K562 (cell line): ENCODE measurements around the gene DYNC1H1. TPM values are rescaled to one million over a fixed set of nuclear protein-coding genes. Genes with fewer than 3 reads are reported as not detected.

Experiments used
- ATAC-seq: fragments of 200-7000 bp; cut with Tn5 transposase; 3 replicates; pipeline ENCODE4 v1.9.1; 2020; ENCODE audit warnings: moderate library complexity
- BruUV-seq: library from RNA; stranded (reverse); fragments of 400-500 nt; replicated peaks from 2 replicates; lab custom pipeline; 2021; lab: Mats Ljungman, UMichigan
- CTCF ChIA-PET: fragments of 300-600 bp; formaldehyde crosslinking; extraction: SDS; loops from one replicate; lab custom pipeline; 2021; ENCODE audit warnings: low intra/inter-chr PET ratio; lab: Yijun Ruan, JAX
- POLR2A ChIA-PET: fragments of 300-600, 350-650 bp; sonication (Branson Sonifier 250); formaldehyde crosslinking; extraction: SDS; loops from one replicate; lab custom pipeline; 2021; ENCODE audit warnings: antibody characterized with exemption, inconsistent platforms; lab: Yijun Ruan, JAX
- DNase-seq, 4 experiments: peaks; one replicate each; pipeline versions ENCODE4 v3.0.0 to v3.0.0-alpha.2; 2011 to 2018; ENCODE audit warnings: low spot score in 3 of 4, mixed read lengths in 3 of 4; ENCODE audit errors: extremely low read depth in 1 of 4
- FAIRE-seq: peaks from 2 replicates; lab custom pipeline; 2011; peaks lifted over from hg19 to GRCh38; lab: Jason Lieb, UNC
- H2AFZ ChIP-seq: 2 replicates; pipeline ENCODE4 v1.6.0; 2011; ENCODE audit warnings: low read depth, low read length, control low read depth, inconsistent platforms
- H3K27ac ChIP-seq: fragments of 200-600 bp; 3 replicates; pipeline ENCODE4 v1.8.0; 2011; ENCODE audit warnings: low read depth, mild to moderate bottlenecking, control low read depth, inconsistent platforms, low read length, moderate library complexity, mixed read lengths; ENCODE audit errors: extremely low read depth
- H3K27me3 ChIP-seq, 2 experiments: fragments of 300-600 bp in 1 of 2; 2 replicates in 1 of 2; 3 replicates in 1 of 2; pipeline versions ENCODE4 v1.6.0 to v1.8.0; 2011; ENCODE audit warnings: inconsistent platforms in 2 of 2, low read length in 2 of 2, mild to moderate bottlenecking in 1 of 2, mixed read lengths in 1 of 2, moderate library complexity in 1 of 2; ENCODE audit not compliant: control insufficient read depth in 2 of 2, insufficient read depth in 2 of 2
- H3K36me3 ChIP-seq: fragments of 300-600 bp; 3 replicates; pipeline ENCODE4 v1.8.0; 2011; ENCODE audit warnings: mild to moderate bottlenecking, low read length, inconsistent platforms; ENCODE audit not compliant: control insufficient read depth, insufficient read depth
- H3K4me1 ChIP-seq, 2 experiments: fragments of 200-600 bp in 1 of 2; replicated peaks in 1 of 2; 2 replicates in 1 of 2; 3 replicates in 1 of 2; pipeline versions ENCODE4 v1.5.1 to v1.8.0; 2011; ENCODE audit warnings: inconsistent platforms in 2 of 2, low read length in 2 of 2, mild to moderate bottlenecking in 1 of 2, mixed read lengths in 1 of 2, moderate library complexity in 1 of 2; ENCODE audit not compliant: control insufficient read depth in 2 of 2, insufficient read depth in 2 of 2
- H3K4me2 ChIP-seq: 2 replicates; pipeline ENCODE4 v1.6.1; 2011; ENCODE audit warnings: low read length, control low read depth, inconsistent platforms, mixed read lengths; ENCODE audit not compliant: insufficient read depth
- H3K4me3 ChIP-seq: fragments of 200-600 bp; sonication (generic), shearing (Covaris generic); 2 replicates; pipeline ENCODE4 v1.5.1; 2016; ENCODE audit warnings: control low read depth, inconsistent platforms
- H3K79me2 ChIP-seq: fragments of 200-600 bp; 3 replicates; pipeline ENCODE4 v1.8.0; 2011; ENCODE audit warnings: low read length, inconsistent platforms; ENCODE audit not compliant: control insufficient read depth, insufficient read depth
- H3K9ac ChIP-seq, 2 experiments: 2 replicates each; pipeline versions ENCODE4 v1.6.0 to v1.6.1; 2011; ENCODE audit warnings: low read depth in 2 of 2, low read length in 2 of 2, control low read depth in 1 of 2, inconsistent platforms in 1 of 2, mild to moderate bottlenecking in 1 of 2, mixed read lengths in 1 of 2; ENCODE audit not compliant: insufficient read depth in 1 of 2
- H3K9me1 ChIP-seq: one replicate; pipeline ENCODE4 v1.6.0; 2011; ENCODE audit warnings: inconsistent platforms, mild to moderate bottlenecking, low read length, moderate library complexity; ENCODE audit not compliant: control insufficient read depth, insufficient read depth
- H3K9me3 ChIP-seq: replicated peaks from 2 replicates; pipeline ENCODE4 v1.5.1; 2011; ENCODE audit warnings: low read depth, low read length, inconsistent platforms; ENCODE audit not compliant: control insufficient read depth, insufficient read depth
- H4K20me1 ChIP-seq: replicated peaks from 2 replicates; pipeline ENCODE4 v1.6.1; 2011; ENCODE audit warnings: low read length, inconsistent platforms, mixed read lengths; ENCODE audit not compliant: control insufficient read depth, insufficient read depth
- NCOA6 ChIP-seq: fragments of 450-650 bp; IDR thresholded peaks from 2 replicates; pipeline ENCODE4 v1.6.1; 2017; ENCODE audit warnings: mild to moderate bottlenecking
- NFIX ChIP-seq: fragments of 250-450 bp; sonication (Bioruptor Pico); IDR thresholded peaks from 2 replicates; pipeline ENCODE4 v1.4.0; 2020; ENCODE audit warnings: low read depth, mild to moderate bottlenecking, moderate library complexity
- POLR2G ChIP-seq: fragments of 200-400 bp; formaldehyde crosslinking; IDR thresholded peaks from 2 replicates; pipeline ENCODE4 v1.6.1; 2017; ENCODE audit warnings: low read depth, mild to moderate bottlenecking, antibody characterized with exemption, low read length, moderate library complexity
- RBM22 ChIP-seq: fragments of 200-400 bp; formaldehyde crosslinking; IDR thresholded peaks from 2 replicates; pipeline ENCODE4 v1.6.1; 2018; ENCODE audit warnings: low read length, low read depth; ENCODE audit not compliant: poor library complexity, severe bottlenecking
- ZC3H4 ChIP-seq: sonication (generic); formaldehyde crosslinking; IDR thresholded peaks from 2 replicates; pipeline ENCODE4 v1.9.0; 2021; ENCODE audit warnings: missing genetic modification reagents, borderline replicate concordance
- ZNF830 ChIP-seq: fragments of 250-450 bp; sonication (Bioruptor Pico); IDR thresholded peaks from 2 replicates; pipeline ENCODE4 v1.5.0; 2021; ENCODE audit warnings: mild to moderate bottlenecking
- WGBS: fragments of 100-300 bp; shearing (Covaris generic); methylation state at CpG from one replicate; pipeline ENCODE4 v1.1.6; 2016; ENCODE audit warnings: low coverage, mixed read lengths; ENCODE audit not compliant: insufficient coverage; ENCODE audit errors: missing lambda C conversion rate; 5-methylcytosine and 5-hydroxymethylcytosine counted together
- in situ Hi-C: fragments of 300-500 bp; cut with MboI; formaldehyde crosslinking; loops from 4 replicates; pipeline ENCODE4 v1.15.0; 2018; ENCODE audit warnings: inconsistent platforms, mixed read lengths
- intact Hi-C: fragments of 100-400 bp; cut with micrococcal nuclease; formaldehyde crosslinking; loops from 2 replicates; pipeline ENCODE4 v1.14.2; 2022
- polyA plus RNA-seq, 8 experiments: library from polyadenylated mRNA; depleted of rRNA in 4 of 8; stranded (reverse) in 5 of 8; unstranded in 3 of 8; fragments of >200 nt; fragmentation: Nextera tagmentation in 2 of 8; fragmentation: Illumina TruSeq in 1 of 8; extraction: Ambion mirVana in 2 of 8; extraction: Trizol in 1 of 8; gene quantifications; 2 replicates each; pipeline versions ENCODE4 v1.2.1 to v1.2.3, GENCODE V29; 2011 to 2014; ENCODE audit warnings: inconsistent platforms in 1 of 8, missing spikeins in 1 of 8
- total RNA-seq, 7 experiments: library from RNA; depleted of rRNA in 6 of 7; stranded (reverse); fragments of >200 nt in 6 of 7; fragmentation: Illumina TruSeq in 2 of 7; extraction: Trizol in 2 of 7; gene quantifications; 2 replicates each; pipeline versions ENCODE4 v1.2.1 to v1.2.3, GENCODE V29; 2011 to 2021; ENCODE audit warnings: low replicate concordance in 1 of 7
- TF ChIP-seq, protein P1 (sequence below): fragments of 450-650 bp; formaldehyde crosslinking; IDR thresholded peaks from 2 replicates; pipeline ENCODE4 v1.4.0; 2022; ENCODE audit warnings: missing genetic modification characterization

The DYNC1H1 gene
- total and polyA plus RNA-seq, 9 of the 15 experiments (the other 6 are each of a cell fraction or from before 2014, with no cell fraction given): 31.9 to 335 (median 115) TPM

- Histone ChIP-seq H3K79me2 (no peaks in the 10 kb centered on the region), H3K9ac (peak overlapping the region in 1 of 2 experiments; percentile 76; a peak in 2 of 4 replicates), H2AFZ (no peak overlapping the region), H3K27me3 (no peaks in the 10 kb centered on the region), H4K20me1 (no peaks in the 10 kb centered on the region), H3K9me1 (no peaks in the 10 kb centered on the region), H3K36me3 (peaks cover 69% of the 10 kb centered on the region), H3K4me3 (no peak overlapping the region), H3K27ac (no peak overlapping the region), H3K4me1 (peaks cover 0 to 9% of the 10 kb centered on the region in 2 experiments; a peak in 2 of 5 replicates), H3K4me2 (no peak overlapping the region), H3K9me3 (no peaks in the 10 kb centered on the region)
- intact Hi-C loops (no loop called here), in situ Hi-C loops (no loop called here)
- ATAC-seq (peak; percentile 46), FAIRE-seq (no peak), DNase-seq (no peak)
- TF ChIP-seq NFIX (CRISPR knock-in tag) (no peak), ZC3H4 (CRISPR knock-in tag) (no peak)
- WGBS: 86% methylated on average over 10 of the region's 18 CpGs
- CTCF ChIA-PET: no interaction called here
- POLR2A ChIA-PET: interaction anchor here (1.8 kb wide), 1 partner anchor 10 kb away, joined by 10 read pairs; no protein-coding TSS in a partner anchor
- no TSS peak for BruUV-seq
Measured at GRCh38 chr14:101916816-101917412, 47.5 kb upstream of the DYNC1H1 start.

- peak; percentile 53 for ATAC-seq
- peaks cover 64% of the 10 kb centered on the region for H3K36me3 ChIP-seq
Measured at GRCh38 chr14:101917413-101918017, 46.9 kb upstream of the DYNC1H1 start.

More at GRCh38 chr14:101917413-101918017, 46.9 kb upstream of the DYNC1H1 start:
- no peak for TF ChIP-seq ZNF830
- TF ChIP-seq NCOA6: no peak
- TF ChIP-seq RBM22: peak; percentile 69
- TF ChIP-seq, protein P1, sequence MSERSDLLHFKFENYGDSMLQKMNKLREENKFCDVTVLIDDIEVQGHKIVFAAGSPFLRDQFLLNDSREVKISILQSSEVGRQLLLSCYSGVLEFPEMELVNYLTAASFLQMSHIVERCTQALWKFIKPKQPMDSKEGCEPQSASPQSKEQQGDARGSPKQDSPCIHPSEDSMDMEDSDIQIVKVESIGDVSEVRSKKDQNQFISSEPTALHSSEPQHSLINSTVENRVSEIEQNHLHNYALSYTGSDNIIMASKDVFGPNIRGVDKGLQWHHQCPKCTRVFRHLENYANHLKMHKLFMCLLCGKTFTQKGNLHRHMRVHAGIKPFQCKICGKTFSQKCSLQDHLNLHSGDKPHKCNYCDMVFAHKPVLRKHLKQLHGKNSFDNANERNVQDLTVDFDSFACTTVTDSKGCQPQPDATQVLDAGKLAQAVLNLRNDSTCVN: no peak
- TF ChIP-seq POLR2G: peak; percentile 52; the same call in 1 of the 2 replicates
- Histone ChIP-seq H3K4me3 (no peak overlapping the region), H4K20me1 (no peaks in the 10 kb centered on the region), H3K79me2 (no peaks in the 10 kb centered on the region), H3K9me1 (no peaks in the 10 kb centered on the region), H3K9me3 (no peaks in the 10 kb centered on the region), H2AFZ (no peak overlapping the region), H3K27me3 (no peaks in the 10 kb centered on the region), H3K4me1 (peaks cover 0 to 9% of the 10 kb centered on the region in 2 experiments; a peak in 2 of 5 replicates), H3K27ac (no peak overlapping the region), H3K4me2 (no peak overlapping the region), H3K9ac (peak overlapping the region in 1 of 2 experiments; percentile 76; a peak in 1 of 4 replicates)
- 78% methylated on average over 10 of the region's 17 CpGs for WGBS
- CTCF ChIA-PET: no interaction called here
- BruUV-seq: no TSS peak
- in situ Hi-C loops (no loop called here), intact Hi-C loops (no loop called here)
- FAIRE-seq (no peak), DNase-seq (no peak)
- POLR2A ChIA-PET: interaction anchor here (1.8 kb wide), 1 partner anchor 9 kb away, joined by 10 read pairs; no protein-coding TSS in a partner anchor
